GM18519 (cell line): Measurements from ENCODE around the gene KRTAP10-5.
"Not testable (repeated sequence)": the region's sequence is repeated elsewhere in the genome, so short reads cannot be mapped to it uniquely, and the experiment has no call there.

Experiments used
- ATAC-seq: cut with Tn5 transposase; IDR thresholded peaks from one replicate; pipeline ENCODE4 v1.9.1; 2021; ENCODE audit warnings: mild to moderate bottlenecking, moderate library complexity; ENCODE audit not compliant: unreplicated experiment, low FRiP score

The KRTAP10-5 gene

DNA sequence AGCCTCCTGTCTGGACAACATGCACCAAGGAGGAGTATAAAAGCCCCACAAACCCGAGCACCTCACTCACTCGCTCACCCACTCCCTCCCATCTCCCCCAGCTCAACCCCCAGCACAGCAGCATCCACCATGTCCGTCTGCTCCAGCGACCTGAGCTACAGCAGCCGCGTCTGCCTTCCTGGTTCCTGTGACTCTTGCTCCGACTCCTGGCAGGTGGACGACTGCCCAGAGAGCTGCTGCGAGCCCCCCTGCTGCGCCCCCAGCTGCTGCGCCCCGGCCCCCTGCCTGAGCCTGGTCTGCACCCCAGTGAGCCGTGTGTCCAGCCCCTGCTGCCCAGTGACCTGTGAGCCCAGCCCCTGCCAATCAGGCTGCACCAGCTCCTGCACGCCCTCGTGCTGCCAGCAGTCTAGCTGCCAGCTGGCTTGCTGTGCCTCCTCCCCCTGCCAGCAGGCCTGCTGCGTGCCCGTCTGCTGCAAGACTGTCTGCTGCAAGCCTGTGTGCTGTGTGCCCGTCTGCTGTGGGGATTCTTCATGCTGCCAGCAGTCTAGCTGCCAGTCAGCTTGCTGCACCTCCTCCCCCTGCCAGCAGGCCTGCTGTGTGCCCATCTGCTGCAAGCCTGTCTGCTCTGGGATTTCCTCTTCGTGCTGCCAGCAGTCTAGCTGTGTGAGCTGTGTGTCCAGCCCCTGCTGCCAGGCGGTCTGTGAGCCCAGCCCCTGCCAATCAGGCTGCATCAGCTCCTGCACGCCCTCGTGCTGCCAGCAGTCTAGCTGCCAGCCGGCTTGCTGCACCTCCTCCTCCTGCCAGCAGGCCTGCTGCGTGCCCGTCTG, 6.6 kb downstream of the KRTAP10-5 start, which contains the start of gene KRTAP10-4:
KRTAP10-4 (plus strand) TSS at position 100 of the 827 bp plus-strand sequence; CDS start at position 130, 30 bp downstream.
- ATAC-seq, result not testable (repeated sequence)

DNA sequence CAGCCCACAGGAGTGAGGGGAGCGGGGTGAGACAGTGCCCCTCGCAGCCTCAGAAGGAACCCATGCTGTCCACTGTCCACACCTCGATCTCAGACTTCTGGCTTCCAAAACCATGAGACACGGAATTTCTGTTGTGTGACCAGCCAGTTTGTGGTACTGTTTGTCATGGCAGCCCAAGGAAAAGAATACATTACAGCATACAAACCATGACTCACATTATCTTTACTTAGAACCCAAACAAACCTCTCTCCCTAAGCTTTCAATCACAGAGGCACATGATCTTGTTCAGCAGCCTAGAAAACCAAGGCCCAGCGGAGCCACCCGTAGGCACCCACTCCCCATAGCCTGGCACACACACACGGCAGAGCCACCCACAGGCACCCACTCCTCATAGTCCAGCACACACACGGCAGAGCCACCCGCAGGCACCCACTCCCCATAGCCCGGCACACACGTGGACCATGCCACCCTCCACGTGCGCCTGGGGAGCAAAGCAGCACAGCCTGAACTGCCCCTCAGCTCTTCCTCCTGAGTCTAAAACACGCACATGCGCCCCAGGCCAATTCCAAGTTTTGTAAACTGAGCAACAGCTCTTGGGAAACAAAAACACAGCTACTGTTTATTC, 7.3 kb downstream of the KRTAP10-5 start:
- ATAC-seq, result no peak

DNA sequence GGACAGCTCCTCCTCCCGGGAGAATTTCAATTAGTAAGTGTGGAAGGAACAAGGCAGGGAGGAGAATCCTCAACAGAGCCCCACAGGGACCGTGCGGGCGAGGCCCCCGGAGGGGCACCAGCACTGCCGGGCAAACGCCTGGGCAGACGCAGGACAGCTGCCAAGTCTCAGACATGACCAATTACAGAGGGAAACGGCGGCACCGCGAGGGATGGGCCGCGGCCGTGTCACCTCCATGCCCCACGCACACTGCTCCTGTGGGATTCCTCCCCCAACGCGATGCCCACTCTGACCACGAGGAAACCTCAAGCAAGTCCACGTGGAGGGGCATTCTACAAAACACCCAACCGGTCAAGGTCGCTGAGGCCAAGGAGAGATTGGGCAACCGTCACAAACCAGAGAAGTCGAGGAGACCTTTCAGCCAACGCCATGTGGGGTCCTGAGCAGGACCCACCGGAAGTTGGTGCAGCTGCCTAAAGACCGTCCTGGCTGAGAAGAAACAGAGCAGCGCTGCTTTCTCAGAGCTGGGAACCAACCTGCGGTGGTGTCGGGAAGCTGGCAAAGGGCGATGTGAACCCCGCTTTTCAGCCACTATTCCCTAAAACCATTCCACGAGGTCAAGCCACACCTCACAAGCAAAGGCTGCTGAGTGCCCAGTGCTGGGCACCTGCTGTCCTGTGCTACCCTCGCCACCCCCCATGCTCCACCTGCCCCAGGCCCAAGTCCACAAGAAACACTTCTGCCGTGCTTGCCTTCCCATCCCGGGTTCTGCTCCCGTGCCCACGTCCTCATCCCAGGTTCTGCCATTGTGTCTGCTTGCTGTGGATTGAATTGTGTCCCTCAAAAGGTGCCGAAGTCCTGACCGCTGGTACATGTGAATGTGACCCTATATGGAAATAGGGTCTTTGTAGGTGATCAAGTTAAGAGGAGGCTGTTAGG, 8.3 kb downstream of the KRTAP10-5 start:
- no peak for ATAC-seq

DNA sequence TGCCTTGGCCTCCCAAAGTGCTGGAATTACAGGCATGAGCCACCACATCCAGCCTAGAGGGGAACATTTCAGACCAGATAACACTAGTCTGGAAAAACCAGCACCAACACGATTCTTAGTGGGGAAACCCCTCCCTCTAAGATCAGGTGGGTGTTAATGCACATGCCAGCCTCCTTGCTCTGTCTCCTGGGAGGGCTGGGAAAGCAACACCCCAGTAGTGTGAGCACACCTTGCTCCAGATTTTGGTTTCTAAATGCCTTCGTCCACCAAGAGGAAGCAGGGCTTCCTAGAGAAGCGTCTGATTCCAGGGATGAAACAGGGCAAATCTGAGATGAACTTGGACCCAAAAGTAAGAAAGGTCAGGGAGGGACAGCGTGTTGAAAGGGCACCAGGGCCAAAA, 9.1 kb downstream of the KRTAP10-5 start:
- ATAC-seq, result no peak

DNA sequence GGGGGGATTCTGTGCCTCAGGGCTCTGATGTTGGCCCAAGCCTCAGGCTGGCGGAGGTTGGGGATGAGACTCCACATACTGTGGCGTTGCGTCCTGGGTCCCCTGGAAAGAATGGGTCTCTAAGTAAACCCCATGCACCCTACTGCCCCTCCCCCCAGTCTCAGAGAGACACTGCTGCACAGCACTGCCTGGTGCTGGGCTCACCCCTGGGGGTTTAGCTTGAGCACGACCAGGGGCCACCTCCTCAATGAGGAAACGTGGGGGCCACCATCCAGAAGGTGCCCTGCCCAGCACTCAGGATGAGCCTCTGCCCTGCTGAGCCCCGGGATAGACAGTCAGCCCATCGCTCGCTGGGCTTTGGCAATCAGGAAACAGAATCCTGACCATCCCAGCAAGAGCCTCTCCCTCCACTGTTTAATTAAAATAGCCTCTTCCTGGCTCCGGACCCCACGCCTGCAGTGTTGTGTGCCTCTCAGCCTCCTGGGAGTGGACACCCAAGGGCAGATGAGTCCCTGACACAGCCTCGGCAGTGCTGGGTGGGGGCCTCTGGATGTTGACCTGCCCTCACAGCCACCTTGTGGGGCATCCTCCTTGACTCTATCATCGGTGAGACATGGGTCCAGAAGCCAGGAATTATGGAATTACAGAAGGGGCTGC, 10.4 kb downstream of the KRTAP10-5 start:
- ATAC-seq, result no peak

DNA sequence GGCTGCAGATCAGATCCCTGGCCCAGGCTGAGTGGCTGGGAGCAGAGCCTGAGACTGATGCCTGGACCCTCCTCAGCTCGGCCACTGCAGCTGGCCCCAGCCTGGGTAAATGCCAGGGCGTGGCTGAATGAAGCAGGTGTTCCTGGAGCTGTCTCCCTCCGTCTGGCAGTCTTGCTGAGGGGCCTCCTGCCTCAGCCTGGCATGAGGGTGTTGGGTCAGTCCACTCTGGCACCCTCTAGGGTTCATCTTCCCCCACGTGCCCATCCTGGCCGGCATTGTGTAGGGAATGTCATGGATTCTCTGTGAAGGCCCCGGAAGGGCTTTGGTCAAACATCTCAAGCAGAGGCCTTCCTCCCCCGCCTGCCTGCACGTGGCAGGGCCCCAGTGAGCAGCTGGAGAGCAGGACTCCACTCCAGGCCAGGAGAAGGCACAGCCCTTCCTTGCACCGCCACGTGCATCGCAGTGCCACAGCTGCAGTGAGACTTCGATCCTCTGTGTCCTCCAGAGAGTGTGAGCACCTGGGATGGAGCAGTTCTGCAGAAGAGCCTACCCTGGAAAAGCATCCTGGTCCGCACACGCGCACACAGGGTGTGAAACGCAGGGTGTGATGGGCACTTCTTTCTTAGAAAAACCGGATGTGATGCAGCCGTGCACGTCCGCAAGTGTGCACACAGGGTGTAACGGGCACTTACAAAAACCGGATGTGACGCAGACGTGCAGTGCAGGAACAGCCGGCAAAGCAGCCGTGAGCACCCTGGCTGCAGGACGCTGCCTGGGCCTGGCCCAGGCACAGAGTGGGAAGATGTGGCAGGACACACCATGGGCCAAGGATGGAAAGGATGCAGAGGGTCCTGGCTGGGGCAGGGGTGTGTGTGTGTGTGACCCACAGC, 11.5 kb downstream of the KRTAP10-5 start:
- ATAC-seq, result no peak

DNA sequence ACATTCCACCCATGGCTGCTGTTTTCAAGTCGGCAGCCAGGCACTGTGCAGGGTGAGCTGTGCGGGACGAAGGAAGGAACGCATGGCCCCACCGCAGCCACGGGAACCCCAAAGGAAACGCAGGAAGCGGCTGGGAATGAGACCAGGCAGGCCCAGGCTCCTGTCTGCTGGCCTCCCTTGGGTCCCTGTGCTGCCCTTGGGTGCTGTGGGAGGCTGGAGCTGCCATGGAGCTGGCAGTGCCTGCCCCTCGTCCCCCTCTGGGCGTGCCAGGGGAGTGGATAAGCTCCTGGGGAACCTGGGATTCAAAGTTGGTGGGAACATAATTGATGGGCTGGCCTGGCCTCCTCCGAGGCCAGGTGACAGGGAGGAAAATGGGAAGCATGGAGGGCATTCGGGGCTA, 12.1 kb downstream of the KRTAP10-5 start:
- no peak for ATAC-seq

DNA sequence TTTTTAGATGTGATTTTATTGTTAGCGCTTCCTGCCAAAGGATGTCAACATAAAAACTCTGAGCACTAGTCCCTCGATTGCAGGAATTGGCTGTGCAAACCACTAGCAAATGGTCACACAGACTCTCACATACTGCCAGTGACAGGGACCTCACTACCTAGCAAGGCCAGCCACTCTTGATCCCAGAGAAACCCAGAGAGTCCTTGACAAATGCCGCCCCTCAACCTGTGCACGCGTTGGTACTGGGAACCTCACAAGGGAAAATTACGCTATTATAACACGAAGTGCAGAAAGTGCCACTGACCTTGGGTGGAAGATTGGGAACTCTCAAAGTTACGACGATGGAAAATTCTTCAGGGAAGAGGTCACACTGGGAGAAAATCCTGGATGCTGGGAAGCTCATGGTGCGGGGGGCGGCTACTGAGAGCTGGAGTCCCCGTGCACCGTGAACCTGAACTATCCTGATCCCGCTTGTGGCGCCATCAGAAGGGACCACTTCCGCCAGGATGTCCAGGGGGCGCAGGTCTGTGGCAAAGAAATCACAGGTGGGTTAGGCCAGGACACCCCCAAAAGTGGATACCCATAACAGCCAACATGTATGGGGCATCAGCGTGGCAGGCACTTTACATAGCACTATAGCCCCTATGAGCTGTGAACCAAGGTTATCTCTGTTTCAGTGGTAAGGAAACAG, 12.8 kb downstream of the KRTAP10-5 start:
- no peak for ATAC-seq

DNA sequence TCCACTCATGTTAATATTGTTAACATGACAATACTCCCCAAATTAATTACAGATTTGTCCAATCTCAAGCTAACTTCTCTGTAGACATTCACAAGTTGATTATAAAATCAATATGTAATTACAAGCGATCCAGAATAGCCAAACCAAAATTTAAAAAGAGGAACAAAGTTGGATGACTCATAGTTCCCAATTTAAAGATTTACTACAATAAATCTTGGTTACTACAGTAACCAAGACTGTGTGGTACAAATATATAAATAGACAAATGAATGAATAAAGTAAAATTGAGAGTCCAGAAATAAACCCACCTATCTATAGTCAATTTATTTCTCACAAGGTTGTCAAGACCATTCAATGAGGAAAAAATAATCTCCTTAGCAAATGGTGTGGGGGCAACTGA, 14.0 kb downstream of the KRTAP10-5 start:
- no peak for ATAC-seq

DNA sequence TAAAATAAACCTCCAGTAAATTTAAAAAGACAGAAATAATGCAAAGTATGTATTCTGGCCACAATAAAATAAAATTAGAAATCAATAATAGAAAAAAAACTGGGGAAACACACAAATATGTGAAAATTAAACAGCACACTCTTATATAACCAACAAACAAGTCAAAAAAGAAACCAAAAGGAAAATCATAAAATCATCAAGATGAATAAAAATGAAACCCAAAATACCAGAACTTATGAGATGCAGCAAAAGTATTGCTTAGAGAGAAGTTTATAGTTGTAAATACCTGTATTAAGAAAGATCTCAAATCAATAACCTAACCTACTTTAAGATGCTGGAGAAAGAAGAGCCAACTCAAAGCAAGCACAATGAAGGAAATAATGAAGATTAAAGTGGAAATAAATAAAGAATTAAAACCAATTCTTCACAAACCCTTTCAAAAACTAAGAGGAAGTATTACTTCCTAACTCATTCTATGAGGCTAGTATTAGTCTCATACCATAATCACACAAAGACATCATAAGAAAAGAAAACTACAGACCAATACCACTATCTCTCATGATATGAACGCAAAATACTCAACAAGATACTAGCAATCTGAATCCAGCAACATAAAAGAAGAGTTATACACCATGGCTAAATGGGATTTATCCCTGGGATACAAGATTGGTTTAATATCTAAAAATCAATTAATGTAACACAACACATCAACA, 15.4 kb downstream of the KRTAP10-5 start:
- no peak for ATAC-seq

DNA sequence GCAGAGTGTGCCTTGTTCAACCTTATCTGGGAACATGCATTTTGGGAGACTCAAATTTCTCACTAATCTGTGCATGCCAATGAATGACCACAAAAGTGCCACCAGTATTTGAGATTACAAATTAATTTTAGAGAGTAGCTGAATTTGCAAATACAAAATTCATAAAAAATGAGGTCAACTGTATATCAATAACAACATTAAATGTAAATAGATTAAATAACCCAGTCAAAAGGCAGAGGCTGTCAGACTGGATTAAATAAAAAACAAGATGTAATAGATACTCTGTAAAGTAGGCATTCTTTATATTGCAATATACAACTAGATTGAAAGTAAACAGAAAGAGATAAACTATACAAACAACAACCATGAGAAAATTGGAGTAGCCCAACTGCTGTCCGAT, 16.3 kb downstream of the KRTAP10-5 start:
- no peak for ATAC-seq

DNA sequence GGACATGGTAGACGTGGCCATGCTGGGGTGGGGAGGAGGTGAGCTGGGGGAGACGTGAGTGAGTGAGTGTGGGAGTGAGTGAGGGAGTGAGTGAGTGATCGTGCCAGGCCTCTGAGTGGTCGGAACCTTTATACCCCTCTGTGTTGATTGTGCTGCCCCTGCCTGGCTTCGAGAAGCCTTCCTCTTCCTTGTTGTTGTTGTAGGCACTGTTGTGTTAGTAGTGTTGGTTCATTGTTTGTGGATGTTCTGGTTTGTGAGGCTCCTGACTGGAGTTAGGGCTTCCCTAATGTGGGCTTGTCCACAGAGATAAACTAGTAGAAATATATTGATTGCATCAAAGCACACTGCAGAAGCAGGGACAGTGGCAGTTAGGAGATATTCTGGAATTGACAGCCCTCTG, 21.7 kb downstream of the KRTAP10-5 start, which contains the start of gene KRTAP10-3:
KRTAP10-3 (minus strand) TSS at position 101 of the 400 bp plus-strand sequence; CDS start at position 21, 80 bp downstream.
- no peak for ATAC-seq

DNA sequence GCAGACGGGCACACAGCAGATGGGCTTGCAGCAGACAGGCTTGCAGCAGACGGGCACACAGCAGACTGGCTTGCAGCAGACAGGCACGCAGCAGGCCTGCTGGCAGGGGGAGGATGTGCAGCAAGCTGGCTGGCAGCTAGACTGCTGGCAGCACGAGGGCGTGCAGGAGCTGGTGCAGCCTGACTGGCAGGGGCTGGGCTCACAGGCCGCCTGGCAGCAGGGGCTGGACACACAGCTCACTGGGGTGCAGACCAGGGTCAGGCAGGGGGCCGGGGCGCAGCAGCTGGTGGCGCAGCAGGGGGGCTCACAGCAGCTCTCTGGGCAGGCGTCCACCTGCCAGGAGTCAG, 22.1 kb downstream of the KRTAP10-5 start:
- not testable (repeated sequence) for ATAC-seq

DNA sequence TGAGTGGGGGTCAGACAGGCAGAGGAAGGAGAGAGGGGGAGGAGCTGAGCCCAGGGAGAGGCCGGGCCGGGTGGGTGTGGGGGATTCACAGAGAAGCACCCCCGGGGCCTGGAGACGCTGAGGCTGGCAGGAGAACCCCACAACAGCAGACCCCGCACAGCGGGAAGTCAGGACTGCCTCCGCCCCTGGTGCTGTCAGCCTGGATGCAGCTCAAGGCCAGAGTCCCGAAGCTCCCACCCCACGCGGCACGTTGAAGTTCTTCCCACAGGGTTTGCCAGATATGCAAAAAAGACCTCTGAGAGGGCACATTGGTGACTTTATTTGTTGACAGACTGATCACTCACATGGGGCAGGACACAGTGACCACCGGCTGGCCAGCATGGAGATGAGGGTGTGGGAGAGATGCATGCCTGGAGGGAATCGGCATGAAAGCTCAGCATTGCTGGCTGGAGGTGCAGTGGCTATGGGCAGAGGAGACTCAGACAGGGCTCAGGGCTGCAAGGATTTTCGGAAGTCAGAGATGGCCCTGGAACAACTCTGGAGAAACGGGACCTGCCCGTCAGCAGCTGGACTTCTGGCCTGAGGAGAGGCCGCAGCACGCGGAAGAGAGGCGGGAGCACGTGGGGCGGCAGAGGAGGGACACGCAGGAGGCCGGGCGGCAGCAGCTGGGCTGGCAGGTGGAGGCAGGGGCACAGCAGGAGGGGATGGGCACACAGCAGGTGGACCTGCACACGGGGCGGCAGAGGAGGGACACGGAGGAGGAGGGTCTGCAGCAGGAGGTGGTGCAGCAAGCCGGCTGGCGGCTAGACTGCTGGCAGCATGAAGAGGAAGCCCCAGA, 22.7 kb downstream of the KRTAP10-5 start:
- no peak for ATAC-seq

DNA sequence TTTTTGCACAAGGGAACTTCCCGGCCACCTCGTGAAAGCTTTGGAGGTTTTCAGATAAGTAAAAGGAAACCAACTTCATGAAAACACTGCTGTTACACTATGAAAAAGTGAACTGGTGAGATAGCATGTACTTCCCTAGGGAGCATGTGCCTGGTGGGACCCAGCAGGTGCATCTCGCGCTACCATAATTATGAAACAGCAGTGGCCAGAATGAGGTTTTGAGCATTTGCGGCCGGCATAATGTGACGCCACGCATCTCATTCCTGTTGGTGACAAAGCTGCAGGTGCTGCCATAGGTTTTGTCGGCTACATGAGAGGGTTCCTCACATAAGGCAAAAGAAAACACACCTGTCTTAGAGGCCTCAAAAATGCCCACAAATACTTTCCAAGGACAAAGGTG, 23.5 kb downstream of the KRTAP10-5 start:
- ATAC-seq, result no peak

DNA sequence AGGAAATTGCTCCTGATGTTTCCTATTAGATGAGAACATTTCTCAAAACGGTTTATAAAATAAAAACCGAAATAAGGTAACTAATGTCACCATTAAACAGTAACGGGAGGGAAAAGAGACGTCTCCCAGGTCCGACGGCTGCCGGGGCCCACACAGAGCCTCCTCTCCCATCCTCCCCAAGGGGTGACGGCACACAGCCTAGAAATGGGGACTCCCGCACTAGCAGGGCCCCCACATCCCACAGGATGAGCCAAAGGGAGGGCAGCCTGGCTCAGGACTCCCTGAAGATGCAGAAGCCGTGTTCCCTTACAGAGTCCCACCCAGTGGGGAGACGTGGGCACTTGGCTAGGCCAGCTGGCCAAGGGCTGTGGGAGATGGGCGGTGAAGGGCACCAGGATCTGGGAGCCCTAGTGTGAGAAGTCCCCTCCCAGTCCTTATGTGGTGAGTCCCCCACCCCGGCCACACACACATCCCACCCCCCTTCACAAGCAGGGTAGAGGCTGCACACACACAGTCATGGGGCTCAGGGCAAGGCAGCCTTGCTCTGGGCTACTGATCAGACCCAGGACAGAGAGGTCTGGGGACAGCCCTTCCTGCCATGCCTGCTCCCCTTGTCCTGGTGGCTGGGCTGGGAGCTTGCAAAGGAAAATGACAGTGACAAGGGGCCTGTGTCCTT, 25.1 kb downstream of the KRTAP10-5 start:
- ATAC-seq, result no peak

DNA sequence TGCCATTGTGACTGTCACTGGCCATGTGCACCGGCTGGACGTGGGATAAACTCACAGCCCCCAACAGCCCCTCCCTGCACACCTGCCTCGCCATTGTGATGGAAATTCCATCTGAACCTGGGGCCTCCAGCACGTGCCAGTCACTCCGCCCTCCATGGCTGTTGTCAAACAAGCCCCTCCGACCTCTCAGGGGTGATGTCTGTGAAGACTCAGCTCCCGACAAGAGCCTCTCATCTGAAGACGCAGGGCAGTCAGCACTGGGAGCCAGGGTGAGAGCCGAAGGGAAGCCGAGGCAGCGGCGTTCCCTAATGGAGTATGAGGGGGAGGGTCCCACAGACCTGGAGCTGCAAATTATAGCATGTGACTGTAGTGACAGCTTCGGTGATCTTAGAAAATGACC, 27.7 kb downstream of the KRTAP10-5 start:
- no peak for ATAC-seq
